ENCODE measurements around the gene TRIM69.

DNA sequence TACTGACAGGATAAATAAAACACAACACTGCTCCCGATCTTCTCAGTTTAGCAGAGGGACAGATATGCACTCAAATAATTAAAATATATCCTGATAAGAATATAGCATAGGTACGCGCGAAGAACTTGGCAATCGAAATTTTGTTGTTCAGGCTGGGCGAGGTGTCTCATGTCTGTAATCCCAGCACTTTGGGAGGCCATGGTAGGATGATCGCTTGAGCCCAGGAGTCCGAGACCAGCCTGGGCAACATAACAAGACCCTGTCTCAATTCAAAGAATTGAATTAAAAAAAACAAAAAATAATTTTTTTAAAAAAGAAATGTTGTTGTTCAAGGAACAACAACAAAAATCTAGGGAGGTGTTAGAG is 17.4 kb upstream of the TRIM69 start:
- TF ChIP-seq CTCF (IDR thresholded peaks at IDR 0.05) (no peak), TCF7L2 (IDR thresholded peaks at IDR 0.05; ENCODE audit: low read depth, low read length) (no peak), POLR2AphosphoS5 (IDR thresholded peaks at IDR 0.05; ENCODE audit: low read depth, low read length) (no peak), SIN3A (IDR thresholded peaks at IDR 0.05; ENCODE audit: borderline replicate concordance, insufficient read depth, low read depth, low read length) (no peak)
